Sciatic nerve (tissue), 2 donors: ENCODE data around the gene HPS3. TPM values are rescaled to one million over a fixed set of nuclear protein-coding genes. Genes with fewer than 3 reads are reported as not detected.
"Not testable (repeated sequence)": the region's sequence is repeated elsewhere in the genome, so short reads cannot be mapped to it uniquely, and the experiment has no call there.

ENCODE experiments used
- ATAC-seq: fragments of 200-7000 bp; cut with Tn5 transposase; one replicate; pipeline ENCODE4 v1.9.1; 2020; ENCODE audit warnings: mild to moderate bottlenecking, moderate library complexity
- DNase-seq: peaks from one replicate; pipeline ENCODE4 v3.0.0-alpha.2; 2020; ENCODE audit warnings: low spot score
- intact Hi-C: fragments of 100-400 bp; cut with DNase I; formaldehyde crosslinking; loops from one replicate; pipeline ENCODE4 v1.14.2; 2022
- total RNA-seq: library from RNA; stranded (reverse); fragmentation: NEBNext Ultra II Directional; extraction: Animal tissue kit (Norgen Biotek cat#: 25700); gene quantifications from one replicate; pipeline ENCODE4 v1.2.1, GENCODE V29; 2021
- donor health status: DM: no; HTN: no; CAD: no.
- donor health status: DM: no; HTN: no; CAD: no.

Gene HPS3
- total RNA-seq = 27.4 TPM

- ATAC-seq = peak; percentile 98
- DNase-seq = peak; percentile 96
- intact Hi-C loops = no loop called here
Observed at GRCh38 chr3:149129326-149130205, at the start of gene HPS3. Gene HPS3 (plus strand): TSS chr3:149129638. CDS start chr3:149129724, 86 bp downstream.

DNA sequence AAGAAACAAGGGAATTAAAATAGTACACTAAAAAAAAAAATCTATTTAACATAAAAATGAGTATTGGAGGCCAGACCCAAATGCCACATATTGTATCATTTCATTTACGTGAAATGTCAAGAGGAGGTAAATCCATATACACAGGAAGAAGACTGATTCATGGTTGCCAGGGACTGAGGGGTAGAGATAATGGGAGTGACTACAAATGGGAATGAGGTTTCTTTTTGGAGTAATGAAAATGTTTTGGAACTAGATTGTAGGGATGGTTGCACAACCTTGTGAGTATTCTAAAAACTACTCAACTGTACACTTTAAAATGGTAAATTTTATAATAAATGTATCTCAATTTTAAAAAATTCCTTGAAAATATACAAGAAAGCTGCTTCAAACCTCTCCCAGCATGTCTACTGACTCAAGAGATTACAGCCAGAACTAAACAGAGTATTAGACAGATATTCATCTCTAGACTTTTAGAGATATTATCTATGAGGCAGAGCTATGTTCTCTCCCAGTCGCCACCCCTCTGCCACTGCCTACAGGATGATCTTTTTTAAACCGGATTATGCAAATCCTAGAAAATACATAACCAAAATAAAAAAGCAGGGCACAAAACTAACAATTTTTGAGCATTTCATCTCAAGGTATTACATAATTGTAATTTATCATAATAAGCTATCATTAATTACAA lies 49.3 kb upstream of the HPS3 start:
- intact Hi-C loops = no loop called here
- DNase-seq = no peak
- ATAC-seq = no peak

DNA sequence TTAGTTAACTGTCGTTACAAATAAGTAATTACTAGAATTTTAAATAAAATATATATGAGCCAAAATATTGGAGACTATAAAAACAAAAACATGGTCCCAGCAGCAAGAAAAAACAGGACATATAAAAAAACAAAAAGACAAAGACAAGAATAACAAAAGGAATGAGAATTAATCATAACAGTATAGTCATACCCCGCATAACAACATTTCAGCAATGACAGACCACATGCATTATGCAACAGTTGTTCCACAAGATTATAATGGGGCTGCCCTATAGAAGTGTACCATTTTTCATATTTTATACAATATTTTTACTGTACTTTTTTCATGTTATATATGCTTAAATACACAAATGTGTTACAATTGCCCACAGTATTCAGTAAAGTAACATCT lies 48.7 kb upstream of the HPS3 start:
- DNase-seq (no peak), ATAC-seq (no peak)
- intact Hi-C loops = no loop called here

DNA sequence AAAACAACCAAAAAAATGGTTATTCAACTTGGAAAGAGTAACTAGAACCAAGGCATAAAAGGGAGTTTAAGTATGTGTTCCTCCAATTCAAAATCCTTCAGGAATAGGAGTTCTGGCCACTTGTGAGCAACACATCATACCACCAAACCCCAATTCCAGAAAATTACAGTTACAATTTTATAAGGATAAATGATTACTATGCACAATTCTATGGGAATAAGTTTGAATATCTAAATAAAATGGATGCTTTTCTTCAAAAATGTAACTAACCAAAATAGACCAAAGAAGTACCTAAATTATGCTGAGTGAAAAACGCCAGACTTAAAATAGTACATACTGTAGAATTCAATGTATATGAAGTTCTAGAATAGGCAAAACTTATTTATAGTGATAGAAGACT lies 47.7 kb upstream of the HPS3 start:
- no peak for ATAC-seq
- intact Hi-C loops = no loop called here
- no peak for DNase-seq

GRCh38 chr3:149085828-149086231 lies 43.6 kb upstream of the HPS3 start:
- ATAC-seq = peak; percentile 71
- intact Hi-C loops = no loop called here

DNA sequence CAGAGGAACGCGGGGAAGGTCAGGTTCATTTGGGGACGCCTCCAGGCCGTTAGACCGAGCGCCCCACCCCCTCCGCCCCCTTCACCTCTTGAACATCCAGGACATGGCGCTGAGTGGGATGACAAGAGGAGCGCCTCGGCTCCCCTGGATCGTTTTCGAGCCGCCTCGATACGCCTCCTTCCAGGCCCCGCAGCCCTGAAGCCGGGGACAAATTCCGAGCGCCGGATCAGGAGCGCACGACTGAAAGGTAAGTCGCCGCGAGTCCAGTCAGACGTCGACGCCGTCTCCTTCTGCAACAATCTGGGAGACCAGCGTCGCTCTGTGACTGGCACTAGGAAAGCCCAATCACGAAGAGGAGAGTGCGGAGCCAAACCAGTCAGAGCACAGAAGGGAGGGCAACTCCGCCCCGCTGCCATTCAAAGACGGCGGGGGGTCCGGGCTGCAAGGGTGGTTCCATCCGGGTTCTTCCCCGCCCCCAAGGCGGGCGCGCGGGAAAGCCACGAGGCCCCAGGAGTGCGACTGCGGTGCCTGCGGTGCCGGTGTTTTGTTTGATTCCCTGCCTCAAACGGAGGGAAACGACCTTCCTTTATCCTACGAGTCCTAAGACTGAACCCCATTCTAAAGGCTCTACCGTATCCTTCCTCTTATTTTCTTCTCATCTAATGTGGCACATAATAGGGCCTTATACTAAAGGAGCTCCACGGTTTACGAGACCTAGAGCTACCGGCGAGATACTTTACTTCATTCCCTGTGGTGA lies 43.0 kb upstream of the HPS3 start, which contains the start of gene HLTF:
HLTF (minus strand) TSS at position 302 of the 757 bp plus-strand sequence; CDS start at position 105, 197 bp downstream.
- peak; percentile 100 for ATAC-seq
- peak; percentile 96 for DNase-seq
- intact Hi-C loops = no loop called here

More at GRCh38 chr3:149085828-149086231, 43.6 kb upstream of the HPS3 start:
- DNase-seq = no peak

- ATAC-seq = no peak
- intact Hi-C loops = no loop called here
- DNase-seq = no peak
Observed at GRCh38 chr3:149087208-149087607, 42.2 kb upstream of the HPS3 start.

DNA sequence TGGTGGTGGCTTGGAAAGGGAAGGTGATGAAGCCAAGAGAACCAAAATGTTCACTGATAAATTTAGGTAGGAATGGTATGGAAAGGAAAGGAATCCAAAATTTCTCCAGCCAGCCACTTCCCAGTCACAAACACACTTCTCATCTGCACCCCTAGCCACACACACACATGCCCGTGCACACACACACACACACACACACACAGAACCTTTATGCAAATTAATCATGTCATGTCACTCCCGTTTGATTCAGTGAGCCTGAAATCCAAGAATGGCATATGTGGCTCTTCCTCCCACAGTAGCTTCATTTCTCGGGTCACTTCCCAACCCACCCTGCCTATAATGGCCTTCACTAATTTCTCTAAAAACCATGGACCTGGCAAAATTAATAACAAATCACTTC lies 40.0 kb upstream of the HPS3 start:
- ATAC-seq = no peak
- no peak for DNase-seq
- intact Hi-C loops = no loop called here

DNA sequence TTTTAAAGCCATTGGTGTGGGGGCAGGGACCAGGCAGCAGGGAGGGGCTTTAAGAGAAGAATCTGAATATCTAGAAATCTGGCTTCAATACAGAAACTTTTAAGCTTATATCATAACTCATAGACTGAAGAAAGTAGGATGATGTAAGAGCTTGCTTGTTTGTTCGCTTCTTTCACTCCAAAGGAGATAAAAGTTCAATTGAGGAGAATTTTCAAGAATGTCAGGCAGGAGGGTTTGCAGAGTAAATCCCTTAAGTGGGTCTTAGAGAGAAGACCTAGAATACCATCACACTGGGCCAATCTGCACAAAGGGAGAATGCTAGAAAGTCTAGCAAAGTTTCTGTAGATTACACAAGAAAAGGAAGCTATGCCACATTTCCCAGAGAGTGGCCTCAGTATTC lies 39.0 kb upstream of the HPS3 start:
- intact Hi-C loops = no loop called here
- no peak for ATAC-seq

DNA sequence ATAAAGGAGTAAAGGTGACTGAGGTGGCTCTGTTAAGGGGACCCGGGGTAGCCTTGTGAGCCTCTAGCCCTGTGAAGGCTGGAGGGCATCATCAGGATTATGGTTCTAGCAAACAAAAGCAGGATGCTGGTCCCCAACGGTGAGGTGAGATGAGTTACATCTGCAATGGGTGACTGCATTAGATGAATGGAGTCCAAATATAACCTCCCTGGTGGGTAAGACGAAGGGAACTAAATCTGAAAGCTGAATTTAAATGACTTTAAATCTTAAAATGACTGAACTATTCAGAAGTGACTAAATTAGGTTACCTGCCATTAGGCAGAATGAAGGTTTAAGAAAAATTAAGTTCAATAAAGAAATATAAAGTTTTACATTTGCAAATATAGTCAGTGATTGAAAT lies 38.5 kb upstream of the HPS3 start:
- no peak for DNase-seq
- no peak for ATAC-seq
- intact Hi-C loops = no loop called here

More for the DNA sequence above, 39.0 kb upstream of the HPS3 start:
- no peak for DNase-seq

DNA sequence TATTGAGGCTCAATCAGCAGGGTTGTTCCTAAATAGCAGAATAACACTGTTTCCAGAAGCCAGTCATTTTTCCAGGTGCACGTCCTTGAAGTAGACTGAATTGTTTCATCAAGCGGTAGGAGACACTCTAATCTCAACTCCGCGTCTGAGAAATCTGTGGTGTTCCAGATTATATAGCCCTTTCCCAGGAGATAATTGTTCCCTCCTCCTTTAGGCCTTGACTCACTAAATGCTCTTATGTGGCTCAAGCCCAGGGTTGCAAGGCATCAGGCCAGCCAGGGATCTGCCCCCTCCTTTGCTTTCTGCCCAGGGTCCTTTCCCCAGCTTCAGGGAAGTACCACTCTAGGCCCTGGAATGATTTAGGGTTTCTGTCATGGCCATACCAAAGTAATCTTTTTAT lies 37.5 kb upstream of the HPS3 start:
- intact Hi-C loops = no loop called here

DNA sequence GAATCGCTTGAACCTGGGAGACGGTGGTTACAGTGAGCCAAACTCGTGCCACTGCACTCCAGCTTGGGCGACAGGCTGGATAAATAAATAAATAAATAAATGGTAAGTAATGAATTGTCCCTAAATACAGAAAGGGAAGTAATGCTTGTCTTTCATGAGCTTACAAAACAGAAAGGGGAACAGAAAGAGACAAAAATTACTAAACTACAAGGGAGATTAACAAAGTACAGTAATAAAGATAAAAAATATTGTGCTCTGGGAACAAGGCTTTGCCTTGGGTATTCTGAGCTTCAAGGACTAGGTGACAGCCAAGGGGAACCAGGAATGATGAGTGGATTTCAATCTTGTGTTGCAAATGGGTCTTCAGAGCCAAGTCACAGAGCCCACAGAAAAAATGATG lies 34.0 kb upstream of the HPS3 start:
- DNase-seq (no peak), ATAC-seq (no peak)
- intact Hi-C loops = no loop called here

More for the DNA sequence above, 37.5 kb upstream of the HPS3 start:
- ATAC-seq (no peak), DNase-seq (no peak)

GRCh38 chr3:149097987-149098386 lies 31.5 kb upstream of the HPS3 start:
- intact Hi-C loops, DNase-seq, ATAC-seq: not testable (repeated sequence)

- intact Hi-C loops = no loop called here
- ATAC-seq = no peak
Observed at GRCh38 chr3:149101154-149101553, 28.3 kb upstream of the HPS3 start.

GRCh38 chr3:149101641-149102040 lies 27.8 kb upstream of the HPS3 start:
- intact Hi-C loops = no loop called here
- ATAC-seq = no peak

More at GRCh38 chr3:149101154-149101553, 28.3 kb upstream of the HPS3 start:
- DNase-seq = no peak

DNA sequence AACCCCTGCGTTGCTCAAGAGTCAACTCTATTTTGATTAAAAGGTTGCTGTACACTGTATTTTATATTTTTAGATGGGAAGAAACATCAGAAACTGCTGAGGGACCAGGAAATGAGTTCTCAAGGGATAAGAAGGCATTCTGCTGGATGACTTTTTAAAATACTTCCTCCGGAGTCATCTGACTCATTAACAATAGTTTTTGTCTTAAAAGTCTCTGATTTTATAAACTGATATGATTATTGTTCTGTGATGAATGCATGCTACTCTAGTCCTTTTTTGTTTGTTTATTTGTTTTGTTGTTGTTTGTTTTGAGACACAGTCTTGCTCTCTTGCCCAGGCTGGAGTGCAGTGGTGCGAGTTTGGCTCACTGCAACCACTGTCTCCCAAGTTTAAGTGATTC lies 25.0 kb upstream of the HPS3 start:
- DNase-seq (no peak), ATAC-seq (no peak)
- intact Hi-C loops = no loop called here

More at GRCh38 chr3:149101641-149102040, 27.8 kb upstream of the HPS3 start:
- DNase-seq = no peak

GRCh38 chr3:149114458-149114857 lies 15.0 kb upstream of the HPS3 start:
- DNase-seq (no peak), ATAC-seq (peak; percentile 30)
- intact Hi-C loops = no loop called here

- no peak for DNase-seq
- intact Hi-C loops = loop anchor here (5.0 kb wide), 1 partner anchor 157 kb away; no protein-coding TSS in a partner anchor
- ATAC-seq = no peak
Observed at GRCh38 chr3:149115114-149115513, 14.3 kb upstream of the HPS3 start.

GRCh38 chr3:149118724-149119123 lies 10.7 kb upstream of the HPS3 start:
- ATAC-seq (no peak), DNase-seq (no peak)
- intact Hi-C loops = loop anchor here (5.0 kb wide), 1 partner anchor 154 kb away; no protein-coding TSS in a partner anchor
